Stimulated activated CD4-positive, alpha-beta T cell treated with anti-CD3 and anti-CD28 coated beads, TNF-alpha, amount 100 ng/mL, for 48 hours (primary cell): ENCODE measurements around the gene FBXW9.
"Not testable (repeated sequence)": the region's sequence is repeated elsewhere in the genome, so short reads cannot be mapped to it uniquely, and the experiment has no call there.

Source experiments
- DNase-seq, 3 donors: peaks; one replicate each; pipeline ENCODE4 v3.0.0-alpha.2; 2020; ENCODE audit warnings: low read depth in 3 of 3

The FBXW9 gene

GRCh38 chr19:12715102-12715501 is 18.7 kb upstream of the FBXW9 start:
- DNase-seq: no peak

DNA sequence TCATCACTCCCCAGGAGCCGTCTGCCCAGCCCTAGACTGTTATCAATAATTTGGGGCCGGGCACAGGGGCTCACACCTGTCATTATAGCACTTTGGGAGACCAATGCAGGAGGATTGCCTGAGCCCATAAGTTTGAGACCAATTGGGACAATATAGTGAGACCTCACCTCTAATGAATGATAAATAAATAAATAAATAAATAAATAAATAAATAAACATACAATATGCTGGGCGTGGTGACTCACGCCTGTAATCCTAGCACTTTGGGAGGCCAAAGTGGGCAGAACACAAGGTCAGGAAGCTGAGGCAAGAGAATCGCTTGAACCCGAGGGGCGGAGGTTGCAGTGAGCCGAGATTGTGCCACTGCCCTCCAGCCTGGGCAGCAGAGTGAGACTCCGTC is 16.9 kb upstream of the FBXW9 start:
- DNase-seq: not testable (repeated sequence)

DNA sequence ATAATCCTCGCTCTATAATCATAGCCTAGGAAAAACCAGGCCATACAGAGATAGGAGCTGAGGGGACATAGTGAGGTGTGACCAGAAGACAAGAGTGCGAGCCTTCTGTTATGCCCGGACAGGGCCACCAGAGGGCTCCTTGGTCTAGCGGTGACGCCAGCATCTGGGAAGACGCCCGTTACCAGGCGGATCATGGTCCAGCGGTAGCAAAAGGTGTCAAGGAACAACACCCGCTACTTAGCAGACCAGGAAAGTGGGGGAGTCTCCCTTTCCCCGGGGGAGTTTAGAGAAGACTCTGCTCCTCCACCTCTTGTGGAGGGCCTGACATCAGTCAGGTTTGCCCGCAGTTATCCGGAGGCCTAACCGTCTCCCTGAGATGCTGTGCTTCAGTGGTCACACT is 15.6 kb upstream of the FBXW9 start:
- DNase-seq: not testable (repeated sequence)

- no peak for DNase-seq
Observed at GRCh38 chr19:12711187-12711586, 14.8 kb upstream of the FBXW9 start.

DNA sequence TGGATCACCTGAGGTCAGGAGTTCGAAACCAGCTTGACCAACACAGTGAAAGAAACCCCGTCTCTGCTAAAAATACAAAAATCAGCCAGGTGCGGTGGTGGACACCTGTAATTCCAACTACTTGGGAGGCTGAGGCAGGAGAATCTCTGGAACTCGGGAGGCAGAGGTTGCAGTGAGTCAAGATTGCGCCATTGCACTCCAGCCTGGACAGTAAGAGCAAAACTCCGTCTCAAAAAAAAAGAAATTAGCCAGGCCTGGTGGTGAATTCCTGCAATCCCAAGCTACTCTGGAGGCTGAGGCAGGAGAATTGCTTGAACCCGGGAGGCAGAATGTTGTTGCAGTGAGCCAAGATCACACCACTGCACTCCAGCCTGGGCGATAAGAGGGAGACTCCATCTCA is 12.2 kb upstream of the FBXW9 start:
- DNase-seq: no peak

GRCh38 chr19:12706332-12706718 is 9.9 kb upstream of the FBXW9 start:
- DNase-seq: no peak

DNA sequence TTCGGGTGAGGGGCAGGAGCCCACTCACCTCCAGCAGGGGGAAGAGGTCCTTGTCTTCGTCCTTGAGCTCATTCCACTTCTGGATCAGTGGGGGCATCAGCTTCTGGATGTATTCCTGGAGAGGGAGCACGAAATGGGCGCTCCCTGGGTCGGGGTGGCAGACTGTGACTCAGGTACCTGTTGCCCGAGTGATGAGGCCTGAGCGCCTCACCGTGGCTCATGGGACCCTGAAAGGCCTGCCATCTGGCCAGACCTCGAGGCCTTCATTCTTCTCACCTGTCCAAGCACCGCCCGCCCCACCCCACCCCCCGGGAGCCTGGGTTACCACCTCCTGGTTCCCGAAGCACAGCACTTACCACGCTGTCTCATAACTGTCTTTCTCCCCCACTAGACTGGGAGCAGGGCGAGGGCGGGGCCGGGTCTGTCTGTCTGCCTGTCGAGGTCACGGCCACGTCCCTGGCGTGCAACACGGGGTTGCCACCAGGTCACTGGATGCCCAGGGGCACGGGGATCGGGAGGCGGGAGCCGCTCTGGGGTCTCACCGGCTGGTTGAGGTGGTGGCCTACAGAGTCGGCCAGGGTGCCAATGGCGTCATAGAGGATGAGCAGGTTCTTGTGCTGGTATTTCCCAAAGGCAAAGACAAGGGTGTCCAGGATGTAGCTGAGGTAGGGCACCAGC is 9.4 kb upstream of the FBXW9 start:
- DNase-seq: no peak

DNA sequence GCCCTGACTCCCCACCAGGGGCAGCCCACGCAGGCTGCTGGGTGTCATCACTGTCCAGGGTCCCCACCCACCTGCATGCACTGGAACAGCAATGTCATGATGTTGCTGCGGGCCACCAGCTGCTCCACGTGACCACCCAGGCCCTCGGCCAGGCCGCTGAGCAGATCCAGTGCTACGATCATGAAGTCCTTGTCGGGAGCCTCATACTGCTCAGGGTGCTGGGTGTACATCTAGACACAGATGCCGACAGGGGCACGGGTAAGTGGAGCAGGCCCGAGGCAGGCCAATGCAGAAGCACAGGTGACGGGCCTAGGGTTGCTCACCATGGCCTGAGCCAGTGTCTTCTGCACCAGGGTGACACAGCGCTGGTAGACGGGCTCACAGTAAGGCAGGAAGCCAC is 8.7 kb upstream of the FBXW9 start:
- no peak for DNase-seq

DNA sequence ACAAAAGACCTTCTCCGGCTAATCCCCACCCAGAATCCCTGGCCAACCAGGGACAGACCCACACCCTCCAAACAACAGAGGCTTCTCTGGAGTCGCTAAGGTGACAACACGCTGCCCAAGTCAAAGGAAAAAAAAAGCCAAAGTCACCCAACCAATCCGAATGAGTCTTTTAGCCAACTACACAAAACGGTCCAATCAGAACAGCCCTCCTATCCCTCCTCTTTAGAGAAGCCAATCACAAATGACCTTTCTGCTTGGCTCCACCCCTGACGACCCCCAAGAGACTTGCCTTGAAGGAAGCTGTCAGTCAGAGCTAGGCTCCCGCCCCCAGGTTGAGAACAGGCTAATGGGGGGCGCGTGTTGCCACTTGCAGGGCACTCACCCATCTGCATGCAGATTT is 6.6 kb upstream of the FBXW9 start:
- no peak for DNase-seq

DNA sequence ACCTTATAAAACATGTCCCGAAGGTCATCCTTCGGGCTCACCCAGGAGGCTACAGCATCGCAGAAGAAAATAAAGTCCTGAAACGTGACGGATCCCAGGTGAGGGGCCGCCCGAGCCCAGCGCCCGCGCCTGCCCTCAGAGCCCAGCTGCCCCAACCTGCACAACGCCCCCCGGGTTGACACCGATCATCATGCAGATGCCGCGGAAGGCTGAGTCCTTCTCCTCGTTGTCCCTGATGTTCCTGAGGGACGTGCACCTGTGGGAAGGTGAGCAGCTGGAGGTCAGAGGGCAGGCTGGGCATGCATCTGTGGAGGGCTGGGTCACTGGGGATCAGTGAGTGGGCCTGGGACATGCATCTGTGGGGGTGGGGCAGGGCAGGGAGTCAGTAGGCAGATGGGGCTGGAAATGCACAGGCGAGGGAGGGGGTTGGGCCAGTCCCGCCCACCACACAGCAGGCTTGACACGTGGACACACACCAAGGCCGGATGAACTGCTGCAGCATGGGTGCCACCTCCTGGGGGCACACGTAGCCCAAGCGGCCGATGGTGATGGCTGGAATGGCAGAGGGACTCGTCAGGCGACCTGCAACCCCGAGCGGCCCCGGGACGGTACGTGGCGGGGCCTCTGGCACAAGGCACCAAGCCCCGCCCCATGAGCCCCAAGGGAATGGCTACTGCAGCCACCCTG is 5.3 kb upstream of the FBXW9 start:
- DNase-seq: no peak

- DNase-seq: no peak
Observed at GRCh38 chr19:12698138-12698537, 1.7 kb upstream of the FBXW9 start.

DNA sequence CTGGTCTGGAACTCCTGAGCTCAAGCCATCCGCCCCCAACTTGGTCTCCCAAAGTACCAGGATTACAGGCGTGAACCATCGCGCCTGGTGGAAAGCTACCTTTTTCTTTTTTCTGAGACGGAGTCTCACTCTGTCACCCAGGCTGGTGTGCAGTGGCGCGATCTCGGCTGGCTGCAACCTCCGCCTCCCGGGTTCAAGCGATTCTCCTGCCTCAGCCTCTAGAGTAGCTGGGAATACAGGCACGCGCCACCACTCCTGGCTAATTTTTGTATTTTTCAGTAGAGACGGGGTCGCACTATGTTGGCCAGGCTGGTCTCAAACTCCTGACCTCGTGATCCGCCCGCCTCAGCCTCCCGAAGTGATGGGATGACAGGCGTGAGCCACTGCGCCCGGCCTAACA is 994 bp upstream of the FBXW9 start:
- DNase-seq: not testable (repeated sequence)

DNA sequence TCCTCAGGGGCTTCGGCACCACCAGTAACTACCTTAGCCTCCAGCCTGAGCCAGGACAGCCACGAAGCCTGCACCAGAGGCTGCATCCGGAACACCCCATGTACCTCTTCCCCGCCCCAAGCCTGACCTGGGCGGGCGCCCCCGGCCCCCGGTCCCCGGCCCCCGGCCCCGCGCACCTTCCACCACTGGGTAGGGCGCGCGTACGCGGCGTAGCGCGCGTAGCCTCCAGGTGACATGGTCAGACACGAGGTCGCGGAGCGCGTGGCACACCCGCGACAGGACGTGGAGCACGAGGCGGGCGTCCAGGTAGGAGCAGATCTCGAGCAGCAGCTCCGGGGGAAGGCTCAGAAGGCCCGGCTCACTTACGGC is 450 bp downstream of the FBXW9 start:
- DNase-seq: no peak

DNA sequence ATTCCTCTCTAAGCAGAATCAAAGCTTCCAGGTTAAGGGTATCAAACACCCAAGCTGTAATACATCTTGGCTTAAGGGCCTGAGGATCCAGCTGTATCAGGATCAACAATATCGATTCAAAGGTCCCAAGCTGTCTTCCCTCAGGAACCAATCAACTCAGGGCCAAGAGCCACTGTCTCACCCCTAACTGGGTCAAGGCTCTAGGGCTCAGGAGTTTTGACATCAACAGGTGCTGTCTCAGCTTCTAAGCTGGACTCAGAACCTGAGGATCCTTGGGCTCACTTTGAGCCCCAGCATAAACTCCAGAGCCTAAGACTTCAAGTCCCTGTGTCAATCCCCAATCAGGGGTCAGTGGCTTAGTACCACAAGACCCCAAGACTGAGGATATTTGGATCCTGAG is 917 bp downstream of the FBXW9 start:
- no peak for DNase-seq

- no peak for DNase-seq
Observed at GRCh38 chr19:12695096-12695495, 1.3 kb downstream of the FBXW9 start.

DNA sequence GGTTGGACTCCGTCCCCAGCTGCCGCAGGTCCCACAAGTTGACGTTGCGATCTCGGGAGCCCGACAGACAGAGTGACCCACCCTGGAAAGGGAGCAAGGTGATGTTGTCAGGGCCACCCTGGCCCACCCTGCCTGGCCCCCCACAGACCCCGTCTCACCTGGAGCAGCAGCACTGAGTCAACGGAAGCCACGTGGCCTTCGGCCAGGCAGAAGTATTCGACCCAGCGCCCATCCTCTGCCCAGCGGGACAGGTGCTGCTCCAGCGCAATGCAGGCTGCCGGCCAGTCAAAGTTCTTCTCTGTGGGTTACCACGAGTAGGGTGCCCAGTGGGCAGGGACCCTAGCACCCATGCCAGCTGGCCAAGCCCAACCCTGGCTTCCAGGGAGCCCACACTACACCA is 1.8 kb downstream of the FBXW9 start:
- DNase-seq: no peak

DNA sequence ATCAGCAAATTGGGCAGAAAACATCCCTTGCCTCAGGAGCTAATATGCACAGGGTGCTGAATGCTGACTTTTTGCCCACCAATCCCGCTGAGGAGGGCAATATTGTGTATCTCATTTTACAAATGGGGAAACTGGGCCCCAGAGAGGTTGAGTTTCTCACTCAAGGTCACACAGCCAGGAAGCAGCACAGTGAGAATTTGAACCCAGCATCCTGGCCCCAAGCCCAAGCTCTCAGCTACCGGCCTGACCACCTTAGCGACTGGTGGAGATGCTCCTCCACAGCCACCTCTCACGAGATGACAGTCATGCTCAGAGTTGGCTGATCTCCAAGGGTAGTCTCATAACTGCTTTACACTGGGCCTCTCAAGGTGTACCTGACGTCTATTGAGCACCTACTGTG is 3.5 kb downstream of the FBXW9 start:
- DNase-seq: no peak

GRCh38 chr19:12689581-12690216 is 6.7 kb downstream of the FBXW9 start:
- no peak for DNase-seq

- no peak for DNase-seq
Observed at GRCh38 chr19:12689012-12689411, 7.4 kb downstream of the FBXW9 start.

GRCh38 chr19:12687496-12688196 is 8.8 kb downstream of the FBXW9 start, which contains the start of gene GNG14:
Gene GNG14, plus strand, starts transcription at chr19:12687998. Its CDS starts 51 bp downstream, at chr19:12688049.
- no peak for DNase-seq

- no peak for DNase-seq
Observed at GRCh38 chr19:12685831-12686230, 10.6 kb downstream of the FBXW9 start.
